GM23338 (cell line): ENCODE measurements around the gene TBC1D5. TPM values are rescaled to one million over a fixed set of nuclear protein-coding genes. Genes with fewer than 3 reads are reported as not detected.

Experiments
- ATAC-seq: fragments of 200-7000 bp; cut with Tn5 transposase; 3 replicates; pipeline ENCODE4 v1.9.1; 2020
- DNase-seq: peaks from one replicate; pipeline ENCODE4 v3.0.0-alpha.2; 2015; ENCODE audit warnings: low spot score
- H2AFZ ChIP-seq: fragments of 200-600 bp; sonication (generic); 2 replicates; pipeline ENCODE4 v1.8.0; 2016; ENCODE audit warnings: antibody characterized with exemption, mild to moderate bottlenecking, moderate library complexity
- H3F3A ChIP-seq: fragments of 200-600 bp; sonication (generic); replicated peaks from 2 replicates; pipeline ENCODE4 v1.8.0; 2017; ENCODE audit warnings: antibody characterized with exemption, mixed run types, low read depth
- H3K27ac ChIP-seq: fragments of 200-600 bp; sonication (generic); 2 replicates; pipeline ENCODE4 v1.6.1; 2016; ENCODE audit warnings: low read depth
- H3K27me3 ChIP-seq: fragments of 200-600 bp; sonication (generic); 2 replicates; pipeline ENCODE4 v1.8.0; 2016; ENCODE audit warnings: mild to moderate bottlenecking, mixed run types, moderate library complexity; ENCODE audit not compliant: insufficient read depth
- H3K36me3 ChIP-seq: fragments of 200-600 bp; sonication (generic); 2 replicates; pipeline ENCODE4 v1.8.0; 2016; ENCODE audit warnings: mild to moderate bottlenecking; ENCODE audit not compliant: insufficient read depth
- H3K4me1 ChIP-seq: fragments of 200-600 bp; sonication (generic); 2 replicates; pipeline ENCODE4 v1.8.0; 2016; ENCODE audit warnings: mild to moderate bottlenecking, moderate library complexity; ENCODE audit not compliant: insufficient read depth
- H3K4me2 ChIP-seq: fragments of 200-600 bp; sonication (generic); 2 replicates; pipeline ENCODE4 v1.7.1; 2017; ENCODE audit warnings: mixed run types
- H3K4me3 ChIP-seq: fragments of 200-600 bp; sonication (generic); 2 replicates; pipeline ENCODE4 v1.6.1; 2016; ENCODE audit warnings: mixed run types
- H3K79me2 ChIP-seq: fragments of 200-600 bp; sonication (generic); replicated peaks from 2 replicates; pipeline ENCODE4 v1.8.0; 2017; ENCODE audit warnings: mild to moderate bottlenecking; ENCODE audit not compliant: insufficient read depth
- H3K9me2 ChIP-seq: fragments of 200-600 bp; sonication (generic); 2 replicates; pipeline ENCODE4 v1.8.0; 2017; ENCODE audit not compliant: insufficient read depth
- H4K20me1 ChIP-seq: fragments of 200-600 bp; sonication (generic); replicated peaks from 2 replicates; pipeline ENCODE4 v1.8.0; 2017; ENCODE audit warnings: mild to moderate bottlenecking; ENCODE audit not compliant: insufficient read depth
- H3K27ac Mint-ChIP-seq: 2 replicates; pipeline ENCODE4 v1.8.0; 2020; ENCODE audit warnings: inconsistent platforms, mild to moderate bottlenecking, moderate library complexity, mixed read lengths
- H3K27me3 Mint-ChIP-seq: 3 replicates; pipeline ENCODE4 v1.8.0; 2022; ENCODE audit warnings: low read depth, mild to moderate bottlenecking, moderate library complexity, mixed read lengths, inconsistent platforms; ENCODE audit not compliant: insufficient read depth, poor library complexity
- H3K36me3 Mint-ChIP-seq: 3 replicates; pipeline ENCODE4 v1.8.0; 2021; ENCODE audit warnings: low read depth, mild to moderate bottlenecking, inconsistent platforms, moderate library complexity, mixed read lengths
- H3K4me1 Mint-ChIP-seq: 3 replicates; pipeline ENCODE4 v1.8.0; 2020; ENCODE audit warnings: mild to moderate bottlenecking, inconsistent platforms, mixed read lengths
- H3K4me3 Mint-ChIP-seq: 3 replicates; pipeline ENCODE4 v1.8.0; 2021; ENCODE audit warnings: moderate library complexity, mild to moderate bottlenecking, inconsistent platforms, mixed read lengths
- H3K9me3 Mint-ChIP-seq: 3 replicates; pipeline ENCODE4 v1.8.0; 2020; ENCODE audit warnings: moderate library complexity, mild to moderate bottlenecking, inconsistent platforms, mixed read lengths
- CTCF ChIP-seq, 2 experiments: fragments of 200-600 bp in 1 of 2; sonication (generic) in 1 of 2; conservative IDR thresholded peaks; 2 replicates each; pipeline versions ENCODE4 v1.5.1 to v1.6.1; 2016 to 2017; ENCODE audit warnings: antibody characterized with exemption in 2 of 2, low read depth in 2 of 2, mild to moderate bottlenecking in 2 of 2, moderate library complexity in 1 of 2
- EZH2phosphoT487 ChIP-seq: fragments of 200-600 bp; sonication (generic); IDR thresholded peaks from one replicate; pipeline ENCODE4 v1.8.1; 2018; ENCODE audit warnings: antibody characterized with exemption; ENCODE audit not compliant: unreplicated experiment
- JUNB ChIP-seq: IDR thresholded peaks from one replicate; pipeline ENCODE4 v1.6.1; 2016; ENCODE audit warnings: antibody characterized with exemption; ENCODE audit not compliant: unreplicated experiment
- NANOG ChIP-seq: IDR thresholded peaks from 2 replicates; pipeline ENCODE4 v1.6.1; 2016; ENCODE audit warnings: antibody characterized with exemption, borderline replicate concordance
- POLR2AphosphoS5 ChIP-seq: IDR thresholded peaks from 2 replicates; pipeline ENCODE4 v1.6.1; 2016; ENCODE audit warnings: antibody characterized with exemption, low read depth
- REST ChIP-seq: IDR thresholded peaks from one replicate; pipeline ENCODE4 v1.6.1; 2018; ENCODE audit warnings: antibody characterized with exemption; ENCODE audit not compliant: unreplicated experiment
- STAT1 ChIP-seq: IDR thresholded peaks from one replicate; pipeline ENCODE4 v1.6.1; 2016; ENCODE audit warnings: antibody characterized with exemption; ENCODE audit not compliant: unreplicated experiment
- ZNF331 ChIP-seq: fragments of 250-450 bp; sonication (Bioruptor Pico); IDR thresholded peaks from 2 replicates; pipeline ENCODE4 v1.5.0; 2020; ENCODE audit warnings: low read depth, mild to moderate bottlenecking, moderate library complexity
- polyA plus RNA-seq: library from polyadenylated mRNA; unstranded; fragments of >200 nt; fragmentation: Nextera tagmentation; extraction: Ambion mirVana; gene quantifications from 2 replicates; pipeline ENCODE4 v1.2.1, GENCODE V29; 2016
- total RNA-seq: library from RNA; depleted of rRNA; stranded (reverse); fragments of >200 nt; shearing (Covaris generic); gene quantifications from 2 replicates; pipeline ENCODE4 v1.2.3, GENCODE V29; 2014
- TF ChIP-seq, protein P1 (sequence below): IDR thresholded peaks from 2 replicates; pipeline ENCODE4 v1.6.1; 2016; ENCODE audit warnings: antibody characterized with exemption
- TF ChIP-seq, protein P2 (sequence below): fragments of 250-450 bp; sonication (Bioruptor Pico); IDR thresholded peaks from 2 replicates; pipeline ENCODE4 v1.5.0; 2020; ENCODE audit warnings: mild to moderate bottlenecking, moderate library complexity

The TBC1D5 gene
- total and polyA plus RNA-seq, 2 experiments from 2014 or later = 21.8 to 48.1 TPM

GRCh38 chr3:17315897-17316296 is 426.5 kb downstream of the TBC1D5 start:
- H3F3A ChIP-seq = no peaks in the 10 kb centered on the region
- Mint-ChIP-seq H3K27me3 (no peaks in the 10 kb centered on the region), H3K36me3 (no peaks in the 10 kb centered on the region), H3K4me1 (peaks cover 5% of the 10 kb centered on the region), H3K4me3 (no peak overlapping the region), H3K9me3 (no peaks in the 10 kb centered on the region), H3K27ac (no peak overlapping the region; the same call in 1 of the 2 replicates)
- TF ChIP-seq ZNF331 = no peak
- no peaks in the 10 kb centered on the region for H3K79me2 ChIP-seq
- H2AFZ ChIP-seq = no peak overlapping the region
- no peak for DNase-seq
- H4K20me1 ChIP-seq = no peaks in the 10 kb centered on the region
- H3K36me3 ChIP-seq = no peaks in the 10 kb centered on the region
- no peaks in the 10 kb centered on the region for H3K27me3 ChIP-seq
- H3K9me2 ChIP-seq = no peaks in the 10 kb centered on the region
- no peak for ATAC-seq
- H3K4me2 ChIP-seq = no peak overlapping the region; the same call in 1 of the 2 replicates
- H3K27ac ChIP-seq = no peak overlapping the region
- H3K4me1 ChIP-seq = peaks cover 10% of the 10 kb centered on the region; the same call in 1 of the 2 replicates
- H3K4me3 ChIP-seq = no peak overlapping the region

GRCh38 chr3:17314171-17314570 is 428.3 kb downstream of the TBC1D5 start:
- Histone ChIP-seq H4K20me1 (no peaks in the 10 kb centered on the region), H3K4me2 (no peak overlapping the region), H3K27ac (no peak overlapping the region), H2AFZ (no peak overlapping the region), H3K36me3 (no peaks in the 10 kb centered on the region), H3K4me1 (peaks cover 10% of the 10 kb centered on the region; the same call in 1 of the 2 replicates), H3K9me2 (no peaks in the 10 kb centered on the region), H3K79me2 (no peaks in the 10 kb centered on the region), H3F3A (no peaks in the 10 kb centered on the region), H3K4me3 (no peak overlapping the region), H3K27me3 (no peaks in the 10 kb centered on the region)
- Mint-ChIP-seq H3K27me3 (no peaks in the 10 kb centered on the region), H3K4me1 (peaks cover 5% of the 10 kb centered on the region), H3K36me3 (no peaks in the 10 kb centered on the region), H3K9me3 (no peaks in the 10 kb centered on the region), H3K27ac (0 out of 2 replicates have a peak overlapping the region, but pooled peaks have one; percentile 17), H3K4me3 (no peak overlapping the region)
- DNase-seq (no peak), ATAC-seq (no peak)
- TF ChIP-seq, protein P1, sequence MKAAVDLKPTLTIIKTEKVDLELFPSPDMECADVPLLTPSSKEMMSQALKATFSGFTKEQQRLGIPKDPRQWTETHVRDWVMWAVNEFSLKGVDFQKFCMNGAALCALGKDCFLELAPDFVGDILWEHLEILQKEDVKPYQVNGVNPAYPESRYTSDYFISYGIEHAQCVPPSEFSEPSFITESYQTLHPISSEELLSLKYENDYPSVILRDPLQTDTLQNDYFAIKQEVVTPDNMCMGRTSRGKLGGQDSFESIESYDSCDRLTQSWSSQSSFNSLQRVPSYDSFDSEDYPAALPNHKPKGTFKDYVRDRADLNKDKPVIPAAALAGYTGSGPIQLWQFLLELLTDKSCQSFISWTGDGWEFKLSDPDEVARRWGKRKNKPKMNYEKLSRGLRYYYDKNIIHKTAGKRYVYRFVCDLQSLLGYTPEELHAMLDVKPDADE = no peak
- no peak for TF ChIP-seq NANOG
- no peak for TF ChIP-seq ZNF331
- TF ChIP-seq STAT1 = no peak
- TF ChIP-seq EZH2phosphoT487 = no peak
- TF ChIP-seq POLR2AphosphoS5 = no peak
- TF ChIP-seq, protein P2, sequence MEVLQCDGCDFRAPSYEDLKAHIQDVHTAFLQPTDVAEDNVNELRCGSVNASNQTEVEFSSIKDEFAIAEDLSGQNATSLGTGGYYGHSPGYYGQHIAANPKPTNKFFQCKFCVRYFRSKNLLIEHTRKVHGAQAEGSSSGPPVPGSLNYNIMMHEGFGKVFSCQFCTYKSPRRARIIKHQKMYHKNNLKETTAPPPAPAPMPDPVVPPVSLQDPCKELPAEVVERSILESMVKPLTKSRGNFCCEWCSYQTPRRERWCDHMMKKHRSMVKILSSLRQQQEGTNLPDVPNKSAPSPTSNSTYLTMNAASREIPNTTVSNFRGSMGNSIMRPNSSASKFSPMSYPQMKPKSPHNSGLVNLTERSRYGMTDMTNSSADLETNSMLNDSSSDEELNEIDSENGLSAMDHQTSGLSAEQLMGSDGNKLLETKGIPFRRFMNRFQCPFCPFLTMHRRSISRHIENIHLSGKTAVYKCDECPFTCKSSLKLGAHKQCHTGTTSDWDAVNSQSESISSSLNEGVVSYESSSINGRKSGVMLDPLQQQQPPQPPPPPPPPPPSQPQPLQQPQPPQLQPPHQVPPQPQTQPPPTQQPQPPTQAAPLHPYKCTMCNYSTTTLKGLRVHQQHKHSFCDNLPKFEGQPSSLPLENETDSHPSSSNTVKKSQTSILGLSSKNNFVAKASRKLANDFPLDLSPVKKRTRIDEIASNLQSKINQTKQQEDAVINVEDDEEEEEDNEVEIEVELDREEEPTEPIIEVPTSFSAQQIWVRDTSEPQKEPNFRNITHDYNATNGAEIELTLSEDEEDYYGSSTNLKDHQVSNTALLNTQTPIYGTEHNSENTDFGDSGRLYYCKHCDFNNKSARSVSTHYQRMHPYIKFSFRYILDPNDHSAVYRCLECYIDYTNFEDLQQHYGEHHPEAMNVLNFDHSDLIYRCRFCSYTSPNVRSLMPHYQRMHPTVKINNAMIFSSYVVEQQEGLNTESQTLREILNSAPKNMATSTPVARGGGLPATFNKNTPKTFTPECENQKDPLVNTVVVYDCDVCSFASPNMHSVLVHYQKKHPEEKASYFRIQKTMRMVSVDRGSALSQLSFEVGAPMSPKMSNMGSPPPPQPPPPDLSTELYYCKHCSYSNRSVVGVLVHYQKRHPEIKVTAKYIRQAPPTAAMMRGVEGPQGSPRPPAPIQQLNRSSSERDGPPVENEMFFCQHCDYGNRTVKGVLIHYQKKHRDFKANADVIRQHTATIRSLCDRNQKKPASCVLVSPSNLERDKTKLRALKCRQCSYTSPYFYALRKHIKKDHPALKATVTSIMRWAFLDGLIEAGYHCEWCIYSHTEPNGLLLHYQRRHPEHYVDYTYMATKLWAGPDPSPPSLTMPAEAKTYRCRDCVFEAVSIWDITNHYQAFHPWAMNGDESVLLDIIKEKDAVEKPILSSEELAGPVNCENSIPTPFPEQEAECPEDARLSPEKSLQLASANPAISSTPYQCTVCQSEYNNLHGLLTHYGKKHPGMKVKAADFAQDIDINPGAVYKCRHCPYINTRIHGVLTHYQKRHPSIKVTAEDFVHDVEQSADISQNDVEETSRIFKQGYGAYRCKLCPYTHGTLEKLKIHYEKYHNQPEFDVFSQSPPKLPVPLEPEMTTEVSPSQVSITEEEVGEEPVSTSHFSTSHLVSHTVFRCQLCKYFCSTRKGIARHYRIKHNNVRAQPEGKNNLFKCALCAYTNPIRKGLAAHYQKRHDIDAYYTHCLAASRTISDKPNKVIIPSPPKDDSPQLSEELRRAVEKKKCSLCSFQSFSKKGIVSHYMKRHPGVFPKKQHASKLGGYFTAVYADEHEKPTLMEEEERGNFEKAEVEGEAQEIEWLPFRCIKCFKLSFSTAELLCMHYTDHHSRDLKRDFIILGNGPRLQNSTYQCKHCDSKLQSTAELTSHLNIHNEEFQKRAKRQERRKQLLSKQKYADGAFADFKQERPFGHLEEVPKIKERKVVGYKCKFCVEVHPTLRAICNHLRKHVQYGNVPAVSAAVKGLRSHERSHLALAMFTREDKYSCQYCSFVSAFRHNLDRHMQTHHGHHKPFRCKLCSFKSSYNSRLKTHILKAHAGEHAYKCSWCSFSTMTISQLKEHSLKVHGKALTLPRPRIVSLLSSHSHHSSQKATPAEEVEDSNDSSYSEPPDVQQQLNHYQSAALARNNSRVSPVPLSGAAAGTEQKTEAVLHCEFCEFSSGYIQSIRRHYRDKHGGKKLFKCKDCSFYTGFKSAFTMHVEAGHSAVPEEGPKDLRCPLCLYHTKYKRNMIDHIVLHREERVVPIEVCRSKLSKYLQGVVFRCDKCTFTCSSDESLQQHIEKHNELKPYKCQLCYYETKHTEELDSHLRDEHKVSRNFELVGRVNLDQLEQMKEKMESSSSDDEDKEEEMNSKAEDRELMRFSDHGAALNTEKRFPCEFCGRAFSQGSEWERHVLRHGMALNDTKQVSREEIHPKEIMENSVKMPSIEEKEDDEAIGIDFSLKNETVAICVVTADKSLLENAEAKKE = no peak
- no peak for TF ChIP-seq JUNB
- no peak for TF ChIP-seq CTCF (conservative IDR thresholded peaks at IDR 0.05; ENCODE audit: low read depth in 2 of 2)
- no peak for TF ChIP-seq REST
